PFSK-1 (cell line): ENCODE data around the gene EIF5A.

Source experiments
- POLR2AphosphoS5 ChIP-seq: IDR thresholded peaks from 2 replicates; pipeline ENCODE4 v1.6.1; 2012; ENCODE audit warnings: low read depth, mild to moderate bottlenecking, control low read depth, low read length, moderate library complexity
- SIN3A ChIP-seq: IDR thresholded peaks from 2 replicates; pipeline ENCODE4 v1.6.1; 2012; ENCODE audit warnings: mild to moderate bottlenecking, low read length, moderate library complexity, borderline replicate concordance; ENCODE audit not compliant: insufficient read depth
- TAF1 ChIP-seq: IDR thresholded peaks from 2 replicates; pipeline ENCODE4 v1.6.1; 2012; ENCODE audit warnings: low read length, control low read depth, borderline replicate concordance; ENCODE audit not compliant: insufficient read depth

- TF ChIP-seq SIN3A (0 out of 2 replicates have a peak, but pooled peaks have one; percentile 30), TAF1 (no peak; the same call in 1 of the 2 replicates), POLR2AphosphoS5 (peak; percentile 85)
Measured at GRCh38 chr17:7329374-7329996, 22.1 kb downstream of the EIF5A start.
